Measurements from ENCODE around the gene NIPAL4. TPM values are rescaled to one million over a fixed set of nuclear protein-coding genes. Genes with fewer than 3 reads are reported as not detected.
A peak's percentile ranks its signal among the peaks of the same experiment; 100 is the strongest.
"Not testable (repeated sequence)": the region's sequence is repeated elsewhere in the genome, so short reads cannot be mapped to it uniquely, and the experiment has no call there.

Gene NIPAL4
- total RNA-seq, 4 donors from 2014 or later = 0.63 to 1.2 (median 0.84) TPM; not detected in 1

GRCh38 chr5:157478726-157479125 is 18.7 kb downstream of the NIPAL4 start:
- TF ChIP-seq CTCF (IDR thresholded peaks at IDR 0.05) = no peak
- ATAC-seq (ENCODE audit: low FRiP score) (no peak), DNase-seq (ENCODE audit: low spot score) (no peak)

- TF ChIP-seq CTCF (IDR thresholded peaks at IDR 0.05) = no peak
- DNase-seq (ENCODE audit: low spot score) = peak; percentile 17
- no peak for ATAC-seq (ENCODE audit: low FRiP score)
Observed at GRCh38 chr5:157479166-157479565, 19.2 kb downstream of the NIPAL4 start.

GRCh38 chr5:157479612-157480510 is 19.8 kb downstream of the NIPAL4 start:
- DNase-seq (ENCODE audit: low spot score) (no peak), ATAC-seq (ENCODE audit: low FRiP score) (no peak)
- TF ChIP-seq CTCF (IDR thresholded peaks at IDR 0.05) = no peak

- no peak for ATAC-seq (ENCODE audit: low FRiP score)
- TF ChIP-seq CTCF (IDR thresholded peaks at IDR 0.05) = no peak
Observed at GRCh38 chr5:157481265-157481664, 21.3 kb downstream of the NIPAL4 start.

GRCh38 chr5:157481666-157482065 is 21.7 kb downstream of the NIPAL4 start:
- ATAC-seq (ENCODE audit: low FRiP score) (no peak), DNase-seq (ENCODE audit: low spot score) (no peak)
- TF ChIP-seq CTCF (IDR thresholded peaks at IDR 0.05) = no peak

More at GRCh38 chr5:157481265-157481664, 21.3 kb downstream of the NIPAL4 start:
- DNase-seq (ENCODE audit: low spot score) = no peak

- ATAC-seq (ENCODE audit: low FRiP score); DNase-seq (ENCODE audit: low spot score): not testable (repeated sequence)
Observed at GRCh38 chr5:157482702-157483101, 22.7 kb downstream of the NIPAL4 start.

- TF ChIP-seq CTCF (IDR thresholded peaks at IDR 0.05) = no peak
Observed at GRCh38 chr5:157484768-157485167, 24.8 kb downstream of the NIPAL4 start.

More at GRCh38 chr5:157484768-157485167, 24.8 kb downstream of the NIPAL4 start:
- DNase-seq (ENCODE audit: low spot score) (no peak), ATAC-seq (ENCODE audit: low FRiP score) (peak; percentile 72)
